HG02852 (cell line): ENCODE data around the gene LRRC46.

Experiments
- ATAC-seq: cut with Tn5 transposase; IDR thresholded peaks from one replicate; pipeline ENCODE4 v1.9.1; 2021; ENCODE audit warnings: mild to moderate bottlenecking, moderate library complexity; ENCODE audit not compliant: unreplicated experiment

LRRC46 gene

GRCh38 chr17:47850692-47851573 is 19.5 kb downstream of the LRRC46 start, which contains the start of gene SP6:
TSS of gene SP6 (minus strand) at chr17:47851163. CDS start at chr17:47848429, 2,734 bp downstream.
- ATAC-seq, result no peak

GRCh38 chr17:47851764-47852112 is 20.3 kb downstream of the LRRC46 start:
- ATAC-seq, result no peak

DNA sequence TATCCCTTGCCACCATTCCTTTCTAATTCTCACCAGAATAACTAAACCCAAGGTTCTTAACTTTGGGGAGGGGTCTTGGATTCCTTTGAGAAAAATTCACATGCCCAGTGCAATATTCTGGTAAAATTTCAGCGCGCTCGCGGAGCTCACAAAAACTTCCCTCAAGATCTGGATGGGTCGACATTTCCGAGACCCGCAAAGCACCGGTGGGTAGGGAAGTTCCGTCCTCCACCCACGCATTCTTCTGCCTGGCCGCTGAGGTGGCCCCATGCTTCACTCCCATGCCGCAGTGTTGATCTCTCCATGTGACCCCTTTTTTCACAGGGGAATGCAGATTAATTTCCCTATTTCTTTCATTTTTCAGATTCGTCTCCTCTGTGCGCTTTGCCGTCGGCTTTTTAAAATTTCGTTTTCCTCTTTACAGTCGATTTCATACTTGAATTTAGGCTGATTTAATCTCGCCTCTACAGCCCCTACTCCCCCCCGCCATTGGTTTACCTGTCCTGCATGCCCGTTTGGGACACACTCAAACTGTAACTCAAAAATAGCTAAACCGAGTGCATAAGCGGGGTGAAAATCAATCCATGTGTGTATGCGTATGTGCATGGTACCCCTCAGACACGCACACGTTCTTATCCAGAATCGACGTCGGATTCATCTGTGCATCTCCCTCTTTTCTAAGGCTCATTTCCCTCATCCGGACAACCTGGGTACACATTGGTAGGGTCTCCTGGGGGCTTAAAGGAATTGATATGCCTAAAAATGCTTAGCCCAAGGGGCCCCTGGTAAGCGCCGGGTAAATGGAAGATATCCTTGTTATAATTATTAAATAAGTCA is 20.9 kb downstream of the LRRC46 start:
- no peak for ATAC-seq

- no peak for ATAC-seq
These were observed 22.1 kb downstream of the LRRC46 start for GRCh38 chr17:47853616-47854015.

GRCh38 chr17:47855737-47856136 is 24.3 kb downstream of the LRRC46 start:
- ATAC-seq, result no peak

- no peak for ATAC-seq
These were observed 25.4 kb downstream of the LRRC46 start for GRCh38 chr17:47856830-47857229.

- ATAC-seq, result no peak
These were observed 26.3 kb downstream of the LRRC46 start for GRCh38 chr17:47857551-47858455.

- ATAC-seq, result no peak
These were observed 28.9 kb downstream of the LRRC46 start for GRCh38 chr17:47860386-47860785.

- ATAC-seq, result no peak
These were observed 31.4 kb downstream of the LRRC46 start for GRCh38 chr17:47862621-47863440.

DNA sequence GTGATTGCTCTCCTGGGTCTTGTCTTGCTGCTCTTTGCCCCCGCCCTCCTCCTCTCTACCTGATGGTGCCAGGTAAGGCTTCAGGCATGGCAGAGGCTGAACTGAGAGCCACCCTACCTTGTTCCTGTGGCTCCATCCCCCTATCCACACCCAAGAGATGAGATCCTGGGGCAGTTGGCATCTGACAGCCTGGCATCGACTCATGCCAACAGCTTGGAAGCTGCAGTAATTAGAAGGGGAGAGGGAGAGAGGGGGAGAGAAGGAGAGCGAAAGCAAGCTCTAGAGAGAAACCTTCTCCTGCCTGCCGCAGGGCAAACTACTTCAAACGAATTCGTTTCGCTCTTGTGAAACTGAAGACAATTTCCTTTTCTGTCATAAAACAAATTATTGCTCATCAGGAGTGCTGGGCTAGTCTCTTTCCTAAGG is 33.3 kb downstream of the LRRC46 start:
- ATAC-seq, result no peak

DNA sequence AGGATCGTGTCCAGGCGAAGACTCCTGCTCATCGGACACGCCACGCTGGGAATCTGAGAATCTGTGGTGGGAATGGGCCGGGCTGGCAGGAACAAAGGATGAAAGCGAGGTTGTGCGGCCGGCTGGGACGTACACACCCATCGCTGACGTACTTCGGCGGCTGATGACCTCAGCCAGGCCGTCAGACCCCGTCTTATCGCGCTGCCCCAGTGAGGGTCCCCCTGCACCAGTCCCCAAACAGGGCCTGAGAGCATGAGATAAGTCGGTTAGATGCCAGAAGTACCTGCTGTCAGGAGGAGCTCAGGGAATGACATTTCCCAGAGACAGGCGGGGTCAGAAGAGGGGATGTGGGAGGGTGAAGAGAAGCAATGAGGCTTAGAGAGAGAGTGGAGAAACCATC is 35.5 kb downstream of the LRRC46 start:
- ATAC-seq, result no peak

DNA sequence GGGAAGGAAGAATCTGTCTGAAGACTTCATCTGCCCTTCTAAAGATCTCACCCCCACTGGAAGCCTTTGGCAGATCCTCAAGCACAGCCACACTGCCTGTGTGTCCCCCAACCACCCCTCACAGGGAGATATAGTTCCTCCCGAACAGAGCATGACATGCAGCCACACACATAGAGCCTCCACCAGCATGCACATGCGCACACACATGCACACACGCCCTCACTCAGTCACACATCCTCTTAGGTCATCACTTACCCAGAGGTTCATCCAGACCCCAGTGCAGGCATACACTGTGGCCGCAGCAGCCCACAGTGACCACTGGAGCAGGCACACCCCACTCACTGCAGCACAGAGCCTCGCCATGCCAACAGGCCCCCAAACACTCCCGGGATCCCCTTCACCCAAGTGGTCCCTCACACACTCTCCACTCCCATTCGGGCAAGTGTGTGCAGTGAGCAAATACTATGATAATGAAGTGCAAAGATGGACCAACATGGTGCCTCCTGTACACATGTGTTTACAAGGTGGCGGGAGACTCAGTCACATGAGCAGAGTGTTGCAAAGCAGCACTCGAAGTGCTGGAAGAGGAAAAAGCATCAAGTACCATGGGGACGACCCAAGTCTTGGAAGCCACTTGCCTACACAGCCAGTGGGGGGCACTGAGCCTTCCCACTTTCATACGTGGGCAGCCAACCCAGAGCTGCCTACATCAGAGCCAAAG is 36.5 kb downstream of the LRRC46 start:
- no peak for ATAC-seq

DNA sequence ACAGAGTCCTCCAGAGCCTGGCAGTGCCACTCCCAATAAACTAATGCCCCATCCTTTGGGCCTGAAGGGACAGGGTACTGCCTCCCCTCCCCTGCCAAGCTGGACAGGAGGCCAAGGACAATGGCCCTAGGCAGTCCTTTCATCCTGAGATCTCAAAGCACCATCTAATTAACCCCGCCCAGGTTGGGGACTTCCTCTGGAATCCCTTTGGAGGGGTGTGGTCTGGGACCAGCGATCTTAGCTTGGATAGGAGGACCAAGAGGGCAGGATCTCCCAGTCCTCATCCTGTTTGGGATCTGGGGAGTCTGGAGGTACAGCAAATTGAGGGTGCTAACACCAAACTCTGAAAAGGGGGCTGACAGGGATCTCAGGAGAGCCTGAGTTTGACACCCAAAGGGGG is 37.6 kb downstream of the LRRC46 start:
- ATAC-seq, result no peak

GRCh38 chr17:47870056-47870455 is 38.6 kb downstream of the LRRC46 start:
- no peak for ATAC-seq

GRCh38 chr17:47871048-47871447 is 39.6 kb downstream of the LRRC46 start:
- no peak for ATAC-seq

DNA sequence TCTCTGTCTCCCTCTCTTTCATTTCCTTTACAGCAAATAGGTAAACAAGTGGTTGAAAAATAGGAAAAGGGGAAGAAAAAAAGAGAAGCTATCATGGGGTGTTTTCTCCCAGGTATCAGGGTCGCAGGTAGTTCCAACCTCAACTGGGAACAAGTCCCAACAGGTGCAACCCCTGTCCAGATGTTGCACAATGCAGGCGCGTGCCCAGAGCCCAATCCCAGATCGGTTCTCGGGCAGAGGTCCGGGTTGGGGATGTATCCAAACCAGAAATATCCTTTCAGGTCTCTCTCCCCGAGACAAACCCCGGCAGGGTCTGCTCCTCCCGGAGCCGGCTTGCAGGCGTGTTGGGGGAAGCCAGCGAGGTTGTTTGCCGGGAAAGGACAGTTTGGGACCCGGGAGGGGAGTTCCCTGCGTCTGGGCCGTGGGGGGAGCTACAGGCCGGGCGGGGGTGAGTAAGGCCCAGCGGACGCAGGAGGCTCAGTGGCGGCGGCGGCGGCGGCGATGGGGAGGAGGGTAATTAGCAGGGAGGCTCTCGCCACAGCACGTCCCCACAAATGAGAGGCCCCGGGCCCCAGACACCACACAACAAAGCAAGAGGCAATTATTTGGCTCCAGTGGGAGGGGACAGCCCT is 40.7 kb downstream of the LRRC46 start:
- no peak for ATAC-seq

- no peak for ATAC-seq
These were observed 41.2 kb downstream of the LRRC46 start for GRCh38 chr17:47872651-47873161.

DNA sequence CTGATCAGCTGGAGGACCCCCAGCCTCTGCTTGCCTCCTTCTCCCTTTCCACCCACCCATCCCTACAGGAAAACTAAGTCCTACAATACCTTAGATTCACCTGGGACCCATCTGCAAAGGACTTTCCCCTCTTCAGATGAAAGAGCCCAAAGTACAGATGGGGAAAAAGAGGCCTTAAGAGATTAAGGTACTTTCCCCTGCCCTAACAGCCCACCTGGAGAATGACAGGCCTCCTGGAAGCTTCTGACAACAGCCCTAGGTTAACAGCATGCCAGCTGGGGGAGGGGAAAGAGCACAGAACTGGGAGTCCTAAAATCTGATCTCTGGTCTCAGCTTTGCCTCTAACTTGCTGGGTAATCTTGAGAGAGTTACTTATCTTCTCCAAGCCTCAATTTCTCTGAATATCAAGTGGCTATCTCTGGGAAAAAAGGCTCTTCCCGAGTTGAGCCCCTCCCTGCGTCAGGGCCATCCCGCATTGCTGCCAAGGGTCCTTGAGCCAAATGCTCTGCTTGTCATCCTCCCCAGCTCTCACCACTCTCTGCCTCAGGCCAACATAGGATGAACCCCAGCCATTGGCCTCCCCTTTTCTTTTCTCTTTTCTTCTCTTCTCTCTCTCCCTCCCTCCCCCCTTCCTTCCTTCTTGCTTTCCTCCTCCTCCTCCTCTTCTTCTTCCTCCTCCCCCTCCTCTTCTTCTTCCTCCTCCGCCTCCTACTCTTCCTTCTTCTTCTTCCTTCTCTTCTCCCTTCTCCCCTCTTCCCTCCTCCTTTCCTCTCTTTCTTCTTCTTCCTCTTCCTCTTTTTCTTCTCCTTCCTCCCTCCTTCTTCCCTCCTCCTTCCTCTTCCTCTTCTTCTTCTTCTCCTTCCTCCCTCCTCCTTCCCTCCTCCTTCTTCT is 42.0 kb downstream of the LRRC46 start:
- ATAC-seq, result no peak
